ENCODE data around the gene GATAD2B. TPM values are rescaled to one million over a fixed set of nuclear protein-coding genes. Genes with fewer than 3 reads are reported as not detected.

The GATAD2B gene
- total and polyA plus RNA-seq, 2 of the 4 experiments (the other 2 are of a cell fraction), result 3.8 to 6.2 TPM

DNA sequence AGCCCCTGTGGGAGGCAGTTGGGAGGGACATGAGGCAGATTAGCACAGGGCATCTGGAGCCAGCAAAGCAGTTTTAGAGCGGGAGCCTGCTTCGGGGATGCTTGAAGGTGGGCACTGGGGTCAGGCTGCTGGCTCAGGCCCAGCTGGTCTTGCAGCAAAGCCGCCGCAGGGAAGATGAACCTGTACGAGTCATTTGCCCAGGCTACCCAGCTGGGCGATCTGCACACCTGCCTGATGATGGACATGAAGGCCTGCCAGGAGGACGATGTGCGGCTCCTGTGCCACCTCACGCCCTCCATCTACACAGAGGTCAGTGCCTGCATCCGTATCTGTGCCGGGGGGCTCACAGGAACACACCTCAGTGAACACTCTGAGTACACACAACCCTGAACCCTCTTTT, 155.3 kb downstream of the GATAD2B start:
- TF ChIP-seq BHLHE40 (IDR thresholded peaks at IDR 0.05; ENCODE audit: low read depth, low read length) (no peak), MXI1 (IDR thresholded peaks at IDR 0.05; ENCODE audit: borderline replicate concordance, low read depth, low read length) (no peak), POLR2A (IDR thresholded peaks at IDR 0.05; ENCODE audit: low read depth, low read length) (no peak), SMC3 (IDR thresholded peaks at IDR 0.05; ENCODE audit: low read depth, low read length) (no peak), NFE2L2 (IDR thresholded peaks at IDR 0.05; ENCODE audit: low read depth, low read length) (no peak), MAZ (IDR thresholded peaks at IDR 0.05; ENCODE audit: borderline replicate concordance, low read depth, low read length) (no peak), ELK1 (IDR thresholded peaks at IDR 0.05; ENCODE audit: borderline replicate concordance, low read depth, low read length) (no peak), RAD21 (IDR thresholded peaks at IDR 0.05; ENCODE audit: low read length) (no peak), CEBPB (IDR thresholded peaks at IDR 0.05; ENCODE audit: low read depth, low read length) (no peak), CHD1 (IDR thresholded peaks at IDR 0.05; ENCODE audit: low read depth, low read length) (no peak), FOS (IDR thresholded peaks at IDR 0.05; ENCODE audit: low read depth, low read length) (no peak), MAFK (IDR thresholded peaks at IDR 0.05; ENCODE audit: low read depth, low read length) (no peak), RFX5 (IDR thresholded peaks at IDR 0.05; ENCODE audit: low read depth, low read length) (no peak)
- TF ChIP-seq, protein P1, sequence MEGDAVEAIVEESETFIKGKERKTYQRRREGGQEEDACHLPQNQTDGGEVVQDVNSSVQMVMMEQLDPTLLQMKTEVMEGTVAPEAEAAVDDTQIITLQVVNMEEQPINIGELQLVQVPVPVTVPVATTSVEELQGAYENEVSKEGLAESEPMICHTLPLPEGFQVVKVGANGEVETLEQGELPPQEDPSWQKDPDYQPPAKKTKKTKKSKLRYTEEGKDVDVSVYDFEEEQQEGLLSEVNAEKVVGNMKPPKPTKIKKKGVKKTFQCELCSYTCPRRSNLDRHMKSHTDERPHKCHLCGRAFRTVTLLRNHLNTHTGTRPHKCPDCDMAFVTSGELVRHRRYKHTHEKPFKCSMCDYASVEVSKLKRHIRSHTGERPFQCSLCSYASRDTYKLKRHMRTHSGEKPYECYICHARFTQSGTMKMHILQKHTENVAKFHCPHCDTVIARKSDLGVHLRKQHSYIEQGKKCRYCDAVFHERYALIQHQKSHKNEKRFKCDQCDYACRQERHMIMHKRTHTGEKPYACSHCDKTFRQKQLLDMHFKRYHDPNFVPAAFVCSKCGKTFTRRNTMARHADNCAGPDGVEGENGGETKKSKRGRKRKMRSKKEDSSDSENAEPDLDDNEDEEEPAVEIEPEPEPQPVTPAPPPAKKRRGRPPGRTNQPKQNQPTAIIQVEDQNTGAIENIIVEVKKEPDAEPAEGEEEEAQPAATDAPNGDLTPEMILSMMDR (conservative IDR thresholded peaks at IDR 0.05; ENCODE audit: low read depth, low read length), result no peak
- TF ChIP-seq, protein P2, sequence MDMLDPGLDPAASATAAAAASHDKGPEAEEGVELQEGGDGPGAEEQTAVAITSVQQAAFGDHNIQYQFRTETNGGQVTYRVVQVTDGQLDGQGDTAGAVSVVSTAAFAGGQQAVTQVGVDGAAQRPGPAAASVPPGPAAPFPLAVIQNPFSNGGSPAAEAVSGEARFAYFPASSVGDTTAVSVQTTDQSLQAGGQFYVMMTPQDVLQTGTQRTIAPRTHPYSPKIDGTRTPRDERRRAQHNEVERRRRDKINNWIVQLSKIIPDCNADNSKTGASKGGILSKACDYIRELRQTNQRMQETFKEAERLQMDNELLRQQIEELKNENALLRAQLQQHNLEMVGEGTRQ (IDR thresholded peaks at IDR 0.05; ENCODE audit: low read depth, low read length), result no peak
- Histone ChIP-seq H4K20me1 (ENCODE audit: insufficient read depth, low read length) (no peaks in the 10 kb centered on the region), H3K27me3 (ENCODE audit: control insufficient read depth, insufficient read depth, low read length) (no peaks in the 10 kb centered on the region), H3K56ac (ENCODE audit: extremely low read depth, insufficient read depth, low read length) (no peak overlapping the region), H3K23ac (ENCODE audit: low read depth, low read length) (no peak overlapping the region), H3K4me1 (ENCODE audit: control insufficient read depth, insufficient read depth, low read length) (no peaks in the 10 kb centered on the region), H4K91ac (ENCODE audit: insufficient read depth, low read depth, low read length) (no peak overlapping the region), H3K9me3 (ENCODE audit: control insufficient read depth, insufficient read depth, low read length) (no peaks in the 10 kb centered on the region), H3K14ac (replicated peaks; ENCODE audit: low read depth, low read length) (no peak overlapping the region), H2BK15ac (ENCODE audit: low read depth, low read length) (no peak overlapping the region), H3K4ac (ENCODE audit: low read depth, low read length) (no peak overlapping the region), H3K9me1 (ENCODE audit: insufficient read depth, low read length) (peaks cover 4% of the 10 kb centered on the region; the same call in 1 of the 2 replicates), H3K4me3 (ENCODE audit: insufficient read depth, low read depth, low read length) (no peak overlapping the region), H2AK9ac (replicated peaks; ENCODE audit: low read depth, low read length, poor library complexity) (no peak overlapping the region), H3K36me3 (ENCODE audit: control insufficient read depth, insufficient read depth, low read length) (peaks cover 75% of the 10 kb centered on the region), H4K8ac (ENCODE audit: low read depth in 2 of 2, low read length in 2 of 2) (no peak overlapping the region), H2BK20ac (ENCODE audit: low read depth, low read length) (no peak overlapping the region), H2AFZ (replicated peaks; ENCODE audit: low read length, poor library complexity) (no peak overlapping the region), H3K27ac (ENCODE audit: insufficient read depth, low read length) (no peak overlapping the region), H4K5ac (ENCODE audit: low read depth, low read length) (no peak overlapping the region), H3K18ac (ENCODE audit: low read depth, low read length) (no peak overlapping the region), H3K9ac (ENCODE audit: low read depth, low read length) (no peak overlapping the region), H3K4me2 (ENCODE audit: low read depth, low read length) (no peak overlapping the region), H3K79me1 (ENCODE audit: low read depth in 1 of 2, low read length in 2 of 2) (no peaks in the 10 kb centered on the region; a peak in 1 of 4 replicates), H2BK120ac (ENCODE audit: low read depth, low read length) (no peak overlapping the region), H2AK5ac (ENCODE audit: low read depth, low read length) (no peak overlapping the region), H2BK5ac (ENCODE audit: low read depth, low read length, poor library complexity, severe bottlenecking) (no peak overlapping the region)
- no peak for ATAC-seq (ENCODE audit: low read depth)
- BruUV-seq (replicated peaks), result no TSS peak
- CTCF ChIA-PET, result interaction anchor here (0.6 to 1.1 kb wide), 2 partner anchors 13 to 24 kb away, joined by 3 read pairs; no protein-coding TSS in a partner anchor
- dilution Hi-C loops (cut with HindIII; ENCODE audit: low sequenced_read_pairs, unreplicated experiment) (no loop called here), in situ Hi-C loops (cut with MboI; ENCODE audit: low sequenced_read_pairs) (no loop called here), intact Hi-C loops (cut with micrococcal nuclease) (no loop called here)
- POLR2A ChIA-PET (ENCODE audit: unreplicated experiment), result interaction anchor here (0.5 kb wide), 1 partner anchor 27 kb away, joined by 4 read pairs; no protein-coding TSS in a partner anchor
- WGBS, 2 experiments (ENCODE audit: extremely low coverage in 2 of 2, insufficient read length in 1 of 2), result 100% methylated on average over 8 of the region's 11 CpGs; no CpG with 5 or more reads in 1 of the 2 experiments
- DNase-seq, result no peak
